Measurements from ENCODE around the gene ZWILCH. TPM values are rescaled to one million over a fixed set of nuclear protein-coding genes. Genes with fewer than 3 reads are reported as not detected.

ZWILCH gene
- total RNA-seq, 4 donors from 2014 or later = 2.0 to 6.0 (median 2.9) TPM

- Histone ChIP-seq H3K36me3 (peaks cover 0 to 43% of the 10 kb centered on the region in 2 donors), H3K27me3 (no peaks in the 10 kb centered on the region), H3K9me3 (no peaks in the 10 kb centered on the region), H3K4me1 (no peaks in the 10 kb centered on the region), H3K4me3 (no peak overlapping the region), H3K27ac (no peak overlapping the region)
- no peak for ATAC-seq
- TF ChIP-seq CTCF (IDR thresholded peaks at IDR 0.05) = no peak
- no peak for TF ChIP-seq POLR2AphosphoS5 (IDR thresholded peaks at IDR 0.05)
- TF ChIP-seq EP300 (IDR thresholded peaks at IDR 0.05) = no peak
- TF ChIP-seq POLR2A (IDR thresholded peaks at IDR 0.05) = no peak
- WGBS, 2 donors (ENCODE audit: low coverage in 1 of 2) = 94% methylated on average over 3 of the region's 3 CpGs
Measured at GRCh38 chr15:66523926-66524325, 18.8 kb downstream of the ZWILCH start.

GRCh38 chr15:66524838-66525237 is 19.7 kb downstream of the ZWILCH start:
- Histone ChIP-seq H3K4me3 (no peak overlapping the region), H3K4me1 (no peaks in the 10 kb centered on the region), H3K9me3 (no peaks in the 10 kb centered on the region), H3K27me3 (no peaks in the 10 kb centered on the region), H3K36me3 (peaks cover 0 to 48% of the 10 kb centered on the region in 2 donors), H3K27ac (no peak overlapping the region)
- TF ChIP-seq CTCF (IDR thresholded peaks at IDR 0.05) (no peak), EP300 (IDR thresholded peaks at IDR 0.05) (no peak), POLR2A (IDR thresholded peaks at IDR 0.05) (no peak), POLR2AphosphoS5 (IDR thresholded peaks at IDR 0.05) (no peak)
- WGBS, 2 donors (ENCODE audit: low coverage in 1 of 2) = 86 to 93% methylated on average over 4 of the region's 4 CpGs
- no peak for ATAC-seq

- no peak for ATAC-seq
- WGBS, 2 donors (ENCODE audit: low coverage in 1 of 2) = 87 to 90% methylated on average over 2 to 4 of the region's 9 CpGs
- H3K4me3 ChIP-seq = no peak overlapping the region
- H3K27ac ChIP-seq = no peak overlapping the region
- H3K36me3 ChIP-seq = peaks cover 0 to 41% of the 10 kb centered on the region in 2 donors
- no peak for TF ChIP-seq POLR2A (IDR thresholded peaks at IDR 0.05)
- TF ChIP-seq CTCF (IDR thresholded peaks at IDR 0.05) = no peak
- TF ChIP-seq POLR2AphosphoS5 (IDR thresholded peaks at IDR 0.05) = no peak
- no peak for TF ChIP-seq EP300 (IDR thresholded peaks at IDR 0.05)
- H3K9me3 ChIP-seq = no peaks in the 10 kb centered on the region
- no peaks in the 10 kb centered on the region for H3K4me1 ChIP-seq
- H3K27me3 ChIP-seq = no peaks in the 10 kb centered on the region
Measured at GRCh38 chr15:66535056-66535455, 29.9 kb downstream of the ZWILCH start.

- no peak for ATAC-seq
- WGBS, 2 donors (ENCODE audit: low coverage in 1 of 2) = 94 to 100% methylated on average over 2 to 4 of the region's 4 CpGs
Measured at GRCh38 chr15:66542896-66543295, 37.8 kb downstream of the ZWILCH start.

More at GRCh38 chr15:66542896-66543295, 37.8 kb downstream of the ZWILCH start:
- Histone ChIP-seq H3K4me1 (no peaks in the 10 kb centered on the region), H3K36me3 (peaks cover 0 to 43% of the 10 kb centered on the region in 2 donors), H3K4me3 (no peak overlapping the region), H3K27ac (no peak overlapping the region), H3K27me3 (no peaks in the 10 kb centered on the region), H3K9me3 (no peaks in the 10 kb centered on the region)
- no peak for TF ChIP-seq POLR2A (IDR thresholded peaks at IDR 0.05)
- TF ChIP-seq POLR2AphosphoS5 (IDR thresholded peaks at IDR 0.05) = no peak
- TF ChIP-seq CTCF (IDR thresholded peaks at IDR 0.05) = no peak
- no peak for TF ChIP-seq EP300 (IDR thresholded peaks at IDR 0.05)
